Activated B cell treated with CpG ODN at 0.5 μM for 24 hours (primary cell): ENCODE results near the gene ADO. TPM values are rescaled to one million over a fixed set of nuclear protein-coding genes. Genes with fewer than 3 reads are reported as not detected.

Source experiments
- ATAC-seq: fragments of 200-7000 bp; cut with Tn5 transposase; one replicate; pipeline ENCODE4 v1.10.0; 2021; ENCODE audit warnings: low read depth, mild to moderate bottlenecking, moderate library complexity
- CTCF ChIA-PET: fragments of 350-600 bp; sonication (Branson Sonifier 250); formaldehyde crosslinking; loops from one replicate; lab custom pipeline; 2021; ENCODE audit warnings: antibody characterized with exemption; lab: Charles Lee
- POLR2A ChIA-PET: fragments of 350-600 bp; sonication (Branson Sonifier 250); formaldehyde crosslinking; loops from one replicate; lab custom pipeline; 2021; ENCODE audit warnings: antibody characterized with exemption; lab: Charles Lee
- DNase-seq: peaks from one replicate; pipeline ENCODE4 v3.0.0; 2022
- H3K27ac Mint-ChIP-seq: one replicate; pipeline ENCODE4 v1.8.0; 2020; ENCODE audit warnings: mixed read lengths
- H3K27me3 Mint-ChIP-seq: one replicate; pipeline ENCODE4 v1.8.0; 2021; ENCODE audit warnings: mixed read lengths
- H3K36me3 Mint-ChIP-seq: one replicate; pipeline ENCODE4 v1.8.0; 2021; ENCODE audit warnings: low read depth, mixed read lengths
- H3K4me1 Mint-ChIP-seq: one replicate; pipeline ENCODE4 v1.8.0; 2021; ENCODE audit warnings: mixed read lengths
- H3K4me3 Mint-ChIP-seq: one replicate; pipeline ENCODE4 v1.8.0; 2020; ENCODE audit warnings: mild to moderate bottlenecking, mixed read lengths
- H3K9me3 Mint-ChIP-seq: one replicate; pipeline ENCODE4 v1.8.0; 2020; ENCODE audit warnings: mixed read lengths
- intact Hi-C: fragments of 100-400 bp; cut with micrococcal nuclease; formaldehyde crosslinking; loops from one replicate; pipeline ENCODE4 v1.15.1; 2024
- total RNA-seq: library from RNA; stranded (reverse); gene quantifications from 2 replicates; pipeline ENCODE4 v1.2.3, GENCODE V29; 2022
- TF ChIP-seq, protein P1 (sequence below): fragments of 200-600 bp; IDR thresholded peaks from one replicate; pipeline ENCODE4 v1.8.0; 2022; ENCODE audit warnings: antibody characterized with exemption, mild to moderate bottlenecking

The ADO gene
- total RNA-seq, 1 donor from 2014 or later = 21.7 TPM

DNA sequence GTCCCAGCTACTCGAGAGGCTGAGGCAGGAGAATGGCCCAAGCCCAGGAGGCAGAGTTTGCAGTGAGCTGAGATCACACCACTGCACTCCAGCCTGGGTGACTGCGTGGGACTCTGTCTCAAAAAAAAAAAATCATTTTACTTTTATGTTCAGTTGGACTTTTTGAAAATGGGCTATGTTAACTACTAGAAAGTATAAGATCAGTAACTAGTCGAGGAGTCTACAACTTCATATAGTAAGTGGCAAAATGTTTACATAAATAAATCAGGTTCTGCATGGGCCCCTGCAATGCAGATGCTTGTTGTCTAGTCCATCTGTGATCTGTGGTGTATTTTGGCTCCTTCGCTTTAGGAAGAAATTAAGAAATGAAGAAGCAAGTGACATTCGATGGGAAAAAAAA is 12.3 kb upstream of the ADO start:
- ChIA-PET POLR2A (no interaction called here), CTCF (no interaction called here)

DNA sequence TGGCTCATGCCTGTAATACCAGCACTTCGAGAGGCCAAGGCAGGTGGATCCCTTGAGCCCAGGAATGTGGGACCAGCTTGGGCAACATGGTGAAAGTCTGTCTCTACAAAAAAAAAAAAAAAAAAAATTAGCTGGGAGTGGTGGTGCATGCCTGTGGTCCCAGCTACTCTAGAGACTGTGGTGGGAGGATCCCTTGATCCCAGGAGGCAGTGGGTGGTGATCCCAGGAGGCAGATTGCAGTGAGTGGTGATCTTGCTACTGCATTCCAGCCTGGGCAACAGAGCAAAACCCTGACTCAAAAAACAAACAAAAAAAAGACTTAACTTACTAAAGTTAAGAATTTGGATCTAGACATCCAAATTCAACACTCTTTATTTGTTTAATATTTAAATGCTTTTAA is 10.2 kb upstream of the ADO start:
- TF ChIP-seq, protein P1, sequence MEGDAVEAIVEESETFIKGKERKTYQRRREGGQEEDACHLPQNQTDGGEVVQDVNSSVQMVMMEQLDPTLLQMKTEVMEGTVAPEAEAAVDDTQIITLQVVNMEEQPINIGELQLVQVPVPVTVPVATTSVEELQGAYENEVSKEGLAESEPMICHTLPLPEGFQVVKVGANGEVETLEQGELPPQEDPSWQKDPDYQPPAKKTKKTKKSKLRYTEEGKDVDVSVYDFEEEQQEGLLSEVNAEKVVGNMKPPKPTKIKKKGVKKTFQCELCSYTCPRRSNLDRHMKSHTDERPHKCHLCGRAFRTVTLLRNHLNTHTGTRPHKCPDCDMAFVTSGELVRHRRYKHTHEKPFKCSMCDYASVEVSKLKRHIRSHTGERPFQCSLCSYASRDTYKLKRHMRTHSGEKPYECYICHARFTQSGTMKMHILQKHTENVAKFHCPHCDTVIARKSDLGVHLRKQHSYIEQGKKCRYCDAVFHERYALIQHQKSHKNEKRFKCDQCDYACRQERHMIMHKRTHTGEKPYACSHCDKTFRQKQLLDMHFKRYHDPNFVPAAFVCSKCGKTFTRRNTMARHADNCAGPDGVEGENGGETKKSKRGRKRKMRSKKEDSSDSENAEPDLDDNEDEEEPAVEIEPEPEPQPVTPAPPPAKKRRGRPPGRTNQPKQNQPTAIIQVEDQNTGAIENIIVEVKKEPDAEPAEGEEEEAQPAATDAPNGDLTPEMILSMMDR = no peak
- H3K27ac Mint-ChIP-seq = no peak overlapping the region
- H3K9me3 Mint-ChIP-seq = no peaks in the 10 kb centered on the region
- CTCF ChIA-PET = no interaction called here
- H3K27me3 Mint-ChIP-seq = peaks cover 8% of the 10 kb centered on the region
- no peaks in the 10 kb centered on the region for H3K36me3 Mint-ChIP-seq
- H3K4me3 Mint-ChIP-seq = no peak overlapping the region
- H3K4me1 Mint-ChIP-seq = no peaks in the 10 kb centered on the region
- DNase-seq (no peak), ATAC-seq (no peak)
- POLR2A ChIA-PET = interaction anchor here (0.6 kb wide), 1 partner anchor 15 kb away, joined by 6 read pairs; no protein-coding TSS in a partner anchor
- intact Hi-C loops = no loop called here

More for the DNA sequence above, 12.3 kb upstream of the ADO start:
- ATAC-seq = no peak
- no peaks in the 10 kb centered on the region for H3K36me3 Mint-ChIP-seq
- TF ChIP-seq, protein P1 = no peak
- no peak for DNase-seq
- H3K27ac Mint-ChIP-seq = no peak overlapping the region
- H3K4me1 Mint-ChIP-seq = no peaks in the 10 kb centered on the region
- H3K27me3 Mint-ChIP-seq = peaks cover 1% of the 10 kb centered on the region
- no peak overlapping the region for H3K4me3 Mint-ChIP-seq
- H3K9me3 Mint-ChIP-seq = no peaks in the 10 kb centered on the region
- intact Hi-C loops = no loop called here

DNA sequence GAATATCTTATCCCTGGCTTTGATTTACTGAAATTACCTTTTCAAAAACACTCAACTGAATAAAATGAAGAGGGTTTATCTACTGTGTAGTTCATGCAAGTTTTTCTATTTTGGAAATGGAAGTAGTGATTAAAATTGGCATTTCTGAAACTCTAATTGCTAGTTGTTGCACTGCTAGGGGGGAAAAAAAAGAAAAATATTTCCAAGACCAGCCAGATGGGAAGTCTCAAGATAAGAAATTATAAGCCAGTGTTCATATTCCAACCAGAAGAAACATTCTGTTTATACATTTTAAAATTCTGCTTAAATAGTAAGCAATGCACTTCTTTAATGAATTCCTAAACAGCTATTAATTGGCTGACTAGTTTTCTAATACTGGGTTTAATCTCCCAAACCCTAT is 9.4 kb upstream of the ADO start:
- Mint-ChIP-seq H3K27ac (no peak overlapping the region), H3K4me1 (no peaks in the 10 kb centered on the region), H3K4me3 (no peak overlapping the region), H3K9me3 (no peaks in the 10 kb centered on the region), H3K36me3 (no peaks in the 10 kb centered on the region), H3K27me3 (peaks cover 8% of the 10 kb centered on the region)
- POLR2A ChIA-PET = no interaction called here
- ATAC-seq = no peak
- TF ChIP-seq, protein P1 = no peak
- intact Hi-C loops = no loop called here
- CTCF ChIA-PET = no interaction called here
- no peak for DNase-seq

DNA sequence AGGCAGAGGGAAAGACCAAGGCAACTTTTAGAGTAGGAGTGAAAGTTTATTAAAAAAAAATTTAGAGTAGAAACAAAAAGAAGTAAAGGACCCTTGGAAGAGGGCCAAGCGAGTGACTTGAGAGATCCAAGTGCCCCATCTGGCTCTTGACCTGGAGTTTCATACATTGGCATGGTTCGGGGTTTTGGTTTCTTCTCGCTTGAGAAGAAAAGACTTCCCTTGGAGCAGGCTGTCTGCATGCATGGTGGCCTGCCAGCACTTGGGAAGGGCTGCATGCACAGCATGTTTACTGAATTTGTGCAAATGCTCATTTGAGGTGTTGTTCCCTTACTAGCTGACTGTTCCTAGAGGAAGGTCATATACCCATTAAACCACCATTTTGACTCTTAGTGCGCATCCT is 8.8 kb upstream of the ADO start:
- ATAC-seq (no peak), DNase-seq (no peak)
- peaks cover 8% of the 10 kb centered on the region for H3K27me3 Mint-ChIP-seq
- H3K36me3 Mint-ChIP-seq = no peaks in the 10 kb centered on the region
- intact Hi-C loops = no loop called here
- no peaks in the 10 kb centered on the region for H3K9me3 Mint-ChIP-seq
- H3K4me3 Mint-ChIP-seq = no peak overlapping the region
- ChIA-PET POLR2A (no interaction called here), CTCF (no interaction called here)
- no peaks in the 10 kb centered on the region for H3K4me1 Mint-ChIP-seq
- no peak overlapping the region for H3K27ac Mint-ChIP-seq
- TF ChIP-seq, protein P1 = no peak

DNA sequence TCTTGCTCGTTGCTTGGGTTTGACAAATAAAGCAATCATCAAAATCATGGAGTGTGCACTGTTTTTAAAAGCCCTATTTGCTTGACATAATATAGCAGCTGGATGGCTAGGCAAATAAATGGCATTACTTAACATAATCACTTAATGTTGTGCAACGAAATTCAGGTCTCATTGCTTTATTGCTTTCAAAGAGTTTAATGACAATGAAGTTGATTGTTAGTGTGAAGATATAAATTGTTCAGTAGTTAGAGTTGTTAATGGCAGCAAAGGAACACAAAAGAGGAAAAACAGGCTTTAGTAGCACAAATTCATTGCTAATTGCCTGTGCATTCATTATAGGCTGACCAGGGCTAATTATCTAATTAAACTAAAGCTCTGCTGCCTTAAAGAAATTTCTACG is 7.6 kb upstream of the ADO start:
- Mint-ChIP-seq H3K4me1 (no peaks in the 10 kb centered on the region), H3K36me3 (no peaks in the 10 kb centered on the region), H3K9me3 (no peaks in the 10 kb centered on the region), H3K4me3 (no peak overlapping the region), H3K27ac (no peak overlapping the region), H3K27me3 (peaks cover 8% of the 10 kb centered on the region)
- no peak for DNase-seq
- ChIA-PET CTCF (no interaction called here), POLR2A (no interaction called here)
- TF ChIP-seq, protein P1 = no peak
- intact Hi-C loops = no loop called here
- no peak for ATAC-seq
